Measurements from ENCODE around the gene IGFBP7. TPM values are rescaled to one million over a fixed set of nuclear protein-coding genes. Genes with fewer than 3 reads are reported as not detected.

Gene IGFBP7
- total and polyA plus RNA-seq, 2 donors from 2014 or later: 1,703 to 2,157 TPM

DNA sequence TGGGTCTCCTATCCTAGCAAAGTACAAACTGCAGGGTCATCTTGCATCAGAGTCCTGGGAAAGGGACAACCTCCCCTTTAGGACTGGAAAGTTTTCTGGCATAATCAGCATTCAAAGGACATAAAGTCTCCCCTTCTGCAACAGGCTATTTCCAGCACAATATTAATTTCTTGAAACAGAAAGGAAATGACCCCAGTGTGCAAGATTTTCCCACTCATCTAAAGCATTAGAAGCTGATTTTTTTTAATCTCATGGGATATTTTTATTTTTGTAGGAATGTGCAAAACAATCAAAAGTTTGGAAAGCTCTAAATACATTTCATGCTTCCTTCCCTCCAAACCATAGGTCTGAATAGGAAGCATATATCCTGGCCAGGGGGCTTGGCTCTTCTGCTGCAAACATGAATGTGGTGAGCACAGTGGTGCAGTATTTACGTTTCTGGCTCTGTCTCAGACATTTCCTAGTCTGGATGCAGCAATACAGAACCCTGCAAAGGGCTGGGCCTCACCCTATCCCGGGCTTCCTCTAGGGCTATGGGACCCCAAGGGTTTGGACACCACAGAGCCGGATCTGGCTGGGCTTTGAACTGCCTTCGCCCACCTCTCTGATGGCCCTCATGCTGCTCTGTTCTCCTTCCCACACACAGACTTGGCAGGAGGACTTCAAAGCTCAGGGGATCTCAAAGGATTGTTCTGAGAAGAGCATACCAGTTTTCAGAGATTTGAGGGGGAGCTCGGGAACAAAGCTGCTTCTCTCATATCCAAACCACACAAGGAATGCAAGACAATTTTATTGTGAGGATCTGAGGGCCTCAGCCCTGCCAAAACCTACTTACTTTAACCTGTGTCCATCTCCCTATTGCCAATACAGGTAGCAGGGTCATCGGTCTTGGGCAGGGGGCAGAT, 66.6 kb downstream of the IGFBP7 start:
- TF ChIP-seq, protein P1, sequence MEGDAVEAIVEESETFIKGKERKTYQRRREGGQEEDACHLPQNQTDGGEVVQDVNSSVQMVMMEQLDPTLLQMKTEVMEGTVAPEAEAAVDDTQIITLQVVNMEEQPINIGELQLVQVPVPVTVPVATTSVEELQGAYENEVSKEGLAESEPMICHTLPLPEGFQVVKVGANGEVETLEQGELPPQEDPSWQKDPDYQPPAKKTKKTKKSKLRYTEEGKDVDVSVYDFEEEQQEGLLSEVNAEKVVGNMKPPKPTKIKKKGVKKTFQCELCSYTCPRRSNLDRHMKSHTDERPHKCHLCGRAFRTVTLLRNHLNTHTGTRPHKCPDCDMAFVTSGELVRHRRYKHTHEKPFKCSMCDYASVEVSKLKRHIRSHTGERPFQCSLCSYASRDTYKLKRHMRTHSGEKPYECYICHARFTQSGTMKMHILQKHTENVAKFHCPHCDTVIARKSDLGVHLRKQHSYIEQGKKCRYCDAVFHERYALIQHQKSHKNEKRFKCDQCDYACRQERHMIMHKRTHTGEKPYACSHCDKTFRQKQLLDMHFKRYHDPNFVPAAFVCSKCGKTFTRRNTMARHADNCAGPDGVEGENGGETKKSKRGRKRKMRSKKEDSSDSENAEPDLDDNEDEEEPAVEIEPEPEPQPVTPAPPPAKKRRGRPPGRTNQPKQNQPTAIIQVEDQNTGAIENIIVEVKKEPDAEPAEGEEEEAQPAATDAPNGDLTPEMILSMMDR (IDR thresholded peaks at IDR 0.05; ENCODE audit: borderline replicate concordance, extremely low read depth, insufficient read depth): no peak
- no peaks in the 10 kb centered on the region for H3K9me3 ChIP-seq (ENCODE audit: control insufficient read depth in 2 of 3, insufficient read depth in 1 of 3, low read length in 3 of 3)
- intact Hi-C loops (cut with DNase I): no loop called here

DNA sequence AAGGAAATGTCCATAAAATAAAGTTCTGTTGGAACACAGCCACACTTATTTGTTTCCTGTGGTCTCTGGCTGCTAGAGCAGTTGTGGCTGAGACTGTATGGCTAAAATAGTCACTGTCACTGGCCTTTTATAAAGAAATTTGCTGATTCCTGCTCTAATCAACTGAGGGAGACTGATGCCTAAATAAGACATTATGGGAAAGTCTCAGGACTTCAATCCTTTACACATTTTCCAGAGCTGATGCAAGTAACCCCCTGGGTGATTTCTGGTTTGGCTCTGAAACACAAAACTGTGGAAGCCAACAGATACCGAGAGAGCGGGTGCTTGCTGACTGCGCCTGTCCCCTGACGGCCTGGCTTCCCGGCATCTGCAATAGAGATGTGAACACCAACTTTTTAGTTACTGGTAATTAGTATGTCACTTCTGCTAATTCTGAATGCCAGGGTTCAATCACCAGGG, 67.4 kb downstream of the IGFBP7 start:
- intact Hi-C loops (cut with DNase I): no loop called here
- DNase-seq (peak in 2 of 5 donors; percentile 45 to 91), FAIRE-seq (no peak)
- Histone ChIP-seq H3K4me3 (ENCODE audit: low read length in 3 of 3) (no peak overlapping the region), H3K9ac (ENCODE audit: low read length in 3 of 3) (peak overlapping the region in 1 of 3 donors; percentile 49), H3K27ac (ENCODE audit: low read depth in 2 of 2, low read length in 2 of 2) (peak overlapping the region; percentile 61 to 69), H3K36me3 (ENCODE audit: control insufficient read depth in 2 of 3, insufficient read depth in 3 of 3, low read length in 3 of 3) (peaks cover 2 to 29% (median 6%) of the 10 kb centered on the region in 3 donors), H3K27me3 (ENCODE audit: control insufficient read depth, insufficient read depth, low read length) (no peaks in the 10 kb centered on the region), H3K9me3 (ENCODE audit: control insufficient read depth in 2 of 3, insufficient read depth in 1 of 3, low read length in 3 of 3) (no peaks in the 10 kb centered on the region), H3K4me1 (ENCODE audit: control insufficient read depth in 2 of 3, insufficient read depth in 2 of 3, low read depth in 1 of 3, low read length in 3 of 3) (peaks cover 0 to 26% (median 24%) of the 10 kb centered on the region in 3 donors)
- TF ChIP-seq, protein P1 (IDR thresholded peaks at IDR 0.05; ENCODE audit: borderline replicate concordance, extremely low read depth, insufficient read depth): no peak

More for the DNA sequence above, 66.6 kb downstream of the IGFBP7 start:
- Histone ChIP-seq H3K9ac (ENCODE audit: low read length in 3 of 3) (peak overlapping the region in 2 of 3 donors; percentile 22 to 49), H3K4me3 (ENCODE audit: low read length in 3 of 3) (no peak overlapping the region), H3K27me3 (ENCODE audit: control insufficient read depth, insufficient read depth, low read length) (no peaks in the 10 kb centered on the region), H3K27ac (ENCODE audit: low read depth in 2 of 2, low read length in 2 of 2) (peak overlapping the region; percentile 65 to 95), H3K4me1 (ENCODE audit: control insufficient read depth in 2 of 3, insufficient read depth in 2 of 3, low read depth in 1 of 3, low read length in 3 of 3) (peaks cover 0 to 26% (median 24%) of the 10 kb centered on the region in 3 donors), H3K36me3 (ENCODE audit: control insufficient read depth in 2 of 3, insufficient read depth in 3 of 3, low read length in 3 of 3) (peaks cover 2 to 20% (median 5%) of the 10 kb centered on the region in 3 donors)
- DNase-seq (peak in 2 of 5 donors; percentile 40 to 72), FAIRE-seq (no peak)

DNA sequence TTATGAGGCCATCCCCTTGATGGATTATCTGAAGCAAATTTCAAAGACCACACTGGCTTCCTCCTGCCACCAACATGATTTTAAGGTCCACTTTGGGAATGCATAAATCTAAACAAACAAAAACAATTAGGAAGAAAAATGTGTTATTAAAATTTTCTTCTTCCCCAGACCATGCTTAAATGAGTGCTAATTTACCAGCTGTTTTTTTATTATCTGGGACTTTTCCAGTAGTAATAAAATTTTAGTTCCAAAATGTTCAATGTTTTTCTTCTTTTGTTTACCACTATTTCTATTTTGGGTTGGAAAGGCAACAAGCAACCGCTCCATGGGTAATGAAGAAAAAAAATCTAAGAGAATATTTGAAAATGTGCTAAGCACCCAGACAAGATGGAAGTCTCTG, 69.2 kb downstream of the IGFBP7 start:
- TF ChIP-seq, protein P1 (IDR thresholded peaks at IDR 0.05; ENCODE audit: borderline replicate concordance, extremely low read depth, insufficient read depth): no peak
- DNase-seq (peak in 1 of 5 donors; percentile 59), FAIRE-seq (no peak)
- Histone ChIP-seq H3K36me3 (ENCODE audit: control insufficient read depth in 2 of 3, insufficient read depth in 3 of 3, low read length in 3 of 3) (peaks cover 2 to 42% (median 9%) of the 10 kb centered on the region in 3 donors), H3K4me3 (ENCODE audit: low read length in 3 of 3) (no peak overlapping the region), H3K27ac (ENCODE audit: low read depth in 2 of 2, low read length in 2 of 2) (peak overlapping the region; percentile 7 to 59), H3K9me3 (ENCODE audit: control insufficient read depth in 2 of 3, insufficient read depth in 1 of 3, low read length in 3 of 3) (no peaks in the 10 kb centered on the region), H3K27me3 (ENCODE audit: control insufficient read depth, insufficient read depth, low read length) (no peaks in the 10 kb centered on the region), H3K9ac (ENCODE audit: low read length in 3 of 3) (peak overlapping the region in 1 of 3 donors; percentile 14), H3K4me1 (ENCODE audit: control insufficient read depth in 2 of 3, insufficient read depth in 2 of 3, low read depth in 1 of 3, low read length in 3 of 3) (peaks cover 0 to 21% (median 21%) of the 10 kb centered on the region in 3 donors)
- intact Hi-C loops (cut with DNase I): no loop called here

Measured in kidney (tissue), 14 donors.